Temporal lobe (tissue), 2 donors: ENCODE results near the gene MAP3K12. TPM values are rescaled to one million over a fixed set of nuclear protein-coding genes. Genes with fewer than 3 reads are reported as not detected.

Experiments used
- small RNA-seq: library from RNA; depleted of rRNA; stranded (forward); fragments of <200 nt; gene quantifications from one replicate; pipeline ENCODE3, GENCODE V24; 2014; ENCODE audit warnings: low replicate concordance
- total RNA-seq: library from RNA; depleted of rRNA; stranded (reverse); fragments of >200 nt; gene quantifications from one replicate; pipeline ENCODE4 v1.2.3, GENCODE V29; 2014

Gene MAP3K12
- total RNA-seq, 1 donor from 2014 or later: 26.8 TPM

Small RNAs within 50 kb of the gene (small RNA-seq; reads per million reads assigned to genes)
- gene AC023509.3: not detected

Other genes with a start within 250 kb of the MAP3K12 start
- 2.2 TPM for gene ESPL1, start 231.2 kb downstream of the MAP3K12 start, total RNA-seq
- gene PFDN5, start 203.9 kb downstream of the MAP3K12 start, total RNA-seq: 401 TPM
- gene MYG1, start 199.8 kb downstream of the MAP3K12 start, total RNA-seq: 27.0 TPM
- 29.0 TPM for gene AAAS, start 177.8 kb downstream of the MAP3K12 start, total RNA-seq
- gene SP7, start 163.1 kb downstream of the MAP3K12 start, total RNA-seq: not detected
- gene SP1, start 119.3 kb downstream of the MAP3K12 start, total RNA-seq: 12.8 TPM
- gene AMHR2, start 75.6 kb downstream of the MAP3K12 start, total RNA-seq: not detected
- 6.4 TPM for gene PRR13, start 57.7 kb downstream of the MAP3K12 start, total RNA-seq
- gene PCBP2, start 47.4 kb downstream of the MAP3K12 start, total RNA-seq: 259 TPM
- gene TARBP2, start 1.8 kb upstream of the MAP3K12 start, total RNA-seq: 15.7 TPM
- gene NPFF, start 8.0 kb upstream of the MAP3K12 start, total RNA-seq: not detected
- 7.1 TPM for gene ATF7, start 126.9 kb upstream of the MAP3K12 start, total RNA-seq
- gene ATP5MC2, start 176.6 kb upstream of the MAP3K12 start, total RNA-seq: 41.6 TPM
- gene CALCOCO1, start 228.0 kb upstream of the MAP3K12 start, total RNA-seq: 53.1 TPM